ENCODE data around the gene ASCC3.
"Not testable (repeated sequence)": the region's sequence is repeated elsewhere in the genome, so short reads cannot be mapped to it uniquely, and the experiment has no call there.

Gene ASCC3

DNA sequence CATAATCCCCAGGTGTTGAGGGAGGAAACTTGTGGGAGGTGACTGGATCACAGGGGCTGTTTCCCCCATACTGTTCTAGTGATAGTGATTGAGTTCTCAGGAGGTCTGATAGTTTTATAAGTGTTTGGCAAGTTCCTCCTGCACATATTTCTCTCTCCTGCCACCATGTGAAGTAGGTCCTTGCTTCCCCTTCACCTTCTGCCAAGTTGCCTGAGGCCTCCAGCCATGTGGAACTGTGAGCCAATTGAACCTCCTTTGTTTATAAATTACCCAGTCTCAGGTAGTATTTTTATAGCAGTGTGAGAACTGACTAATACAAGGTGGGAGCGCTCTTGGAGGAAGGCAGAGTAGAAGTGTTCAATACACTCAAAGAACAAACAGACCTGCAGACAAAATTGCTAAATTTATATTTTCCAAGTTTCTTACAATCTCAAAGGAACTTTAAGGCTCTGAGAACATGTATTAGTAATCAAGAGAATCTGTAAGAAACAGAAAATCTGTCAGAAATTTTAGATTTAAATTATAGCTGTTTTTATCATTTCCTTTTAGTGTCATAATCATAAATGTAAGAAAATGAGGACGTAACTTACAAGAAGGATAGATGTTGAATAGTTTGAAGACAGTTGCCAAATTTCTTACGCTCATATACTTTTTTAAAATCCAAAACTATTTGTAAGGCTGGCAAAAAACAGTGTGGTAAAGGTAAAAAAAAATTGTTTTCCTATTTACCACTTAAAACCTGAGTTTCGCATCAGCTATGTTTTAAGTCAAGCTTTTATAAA lies 77.7 kb downstream of the ASCC3 start:
- DNase-seq: no peak

GRCh38 chr6:100801036-100801435 lies 80.1 kb downstream of the ASCC3 start:
- DNase-seq: no peak

GRCh38 chr6:100796049-100796823 lies 84.9 kb downstream of the ASCC3 start:
- no peak for DNase-seq

GRCh38 chr6:100790084-100790483 lies 91.0 kb downstream of the ASCC3 start:
- DNase-seq: no peak

DNA sequence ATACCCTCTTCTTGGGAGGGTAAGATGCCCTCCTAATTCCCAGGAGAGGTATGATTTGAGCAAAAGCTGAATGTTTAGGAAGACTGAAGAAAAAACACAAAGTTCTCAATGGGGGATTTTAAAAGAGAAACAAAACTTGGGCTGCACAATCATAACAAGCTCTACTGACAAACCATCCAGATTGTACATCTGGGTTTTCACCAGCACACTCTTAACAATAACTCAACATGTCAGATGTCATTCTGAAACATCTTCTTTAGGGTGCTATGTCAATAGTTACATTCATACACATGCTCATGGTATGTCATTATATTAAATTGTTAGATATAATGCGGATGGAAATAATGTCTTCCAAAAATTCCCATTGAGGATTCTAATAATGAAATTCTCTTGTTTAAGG lies 95.1 kb downstream of the ASCC3 start:
- DNase-seq: no peak

DNA sequence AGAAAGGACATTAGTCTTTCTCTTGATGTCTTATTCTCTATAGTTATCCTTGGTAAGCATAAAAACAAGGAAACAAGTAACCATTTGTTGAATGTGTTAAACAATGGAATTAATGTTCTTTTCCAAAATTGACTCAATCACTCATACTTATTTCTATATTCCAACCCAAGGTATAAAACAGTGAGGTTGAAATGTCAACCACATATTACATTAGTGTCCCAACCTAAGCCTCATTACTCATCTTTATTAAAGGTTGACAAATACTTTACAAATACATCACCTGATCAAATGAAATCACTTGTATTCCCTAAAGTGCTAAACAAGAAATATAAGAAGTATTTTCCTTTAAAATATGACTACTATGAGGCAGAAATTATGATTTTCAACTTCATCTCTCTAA lies 100.5 kb downstream of the ASCC3 start:
- no peak for DNase-seq

DNA sequence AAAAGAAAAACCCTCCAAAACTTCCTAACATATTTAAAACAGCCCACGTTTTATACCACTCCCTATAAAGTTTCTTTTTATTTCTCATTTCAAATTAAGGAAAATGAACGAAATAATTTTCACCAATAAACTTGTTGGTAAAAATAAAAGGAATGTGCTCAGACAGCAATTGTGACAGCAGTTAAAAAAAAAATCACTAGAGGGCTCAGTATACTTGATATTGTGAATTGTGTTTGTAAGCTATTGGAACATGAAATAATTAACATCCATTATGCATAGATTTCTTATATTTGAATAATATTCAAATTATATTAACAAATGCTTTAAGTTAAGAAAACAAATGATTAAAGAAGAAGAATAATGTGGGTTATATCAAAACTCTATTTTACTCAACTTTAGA lies 105.5 kb downstream of the ASCC3 start:
- no peak for DNase-seq

- no peak for DNase-seq
Measured at GRCh38 chr6:100774681-100775080, 106.4 kb downstream of the ASCC3 start.

- DNase-seq: no peak
Measured at GRCh38 chr6:100768816-100769351, 112.2 kb downstream of the ASCC3 start.

DNA sequence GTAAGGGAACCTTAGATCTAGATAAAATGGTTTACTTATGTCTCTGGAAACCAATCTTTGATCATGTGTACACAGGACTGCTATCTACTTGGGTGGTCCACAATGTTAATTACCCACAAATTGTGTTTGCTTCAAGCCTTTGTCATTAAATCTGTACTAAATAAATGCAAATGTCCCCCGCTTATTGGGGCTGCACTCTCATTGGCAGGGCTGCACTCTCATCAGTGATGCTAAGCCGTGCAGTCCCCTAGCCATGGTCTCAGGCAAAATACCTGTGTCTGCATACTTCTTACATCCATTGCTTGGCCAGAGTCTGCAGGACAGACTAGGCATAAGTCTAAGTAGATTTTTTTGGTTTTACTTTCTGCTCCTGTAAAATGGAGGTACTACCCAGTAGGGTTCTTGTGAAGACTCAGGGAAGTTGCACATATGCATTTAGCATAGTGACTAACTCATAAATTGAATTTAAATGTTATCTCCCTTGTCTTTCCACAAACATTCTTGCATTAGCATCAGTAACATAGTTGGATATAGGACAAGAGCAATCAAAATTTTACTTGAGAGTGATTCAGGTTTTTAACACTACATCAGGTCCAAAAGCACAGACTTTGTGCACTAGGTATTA lies 117.4 kb downstream of the ASCC3 start:
- DNase-seq: no peak

- DNase-seq: no peak
Measured at GRCh38 chr6:100761841-100762240, 119.3 kb downstream of the ASCC3 start.

DNA sequence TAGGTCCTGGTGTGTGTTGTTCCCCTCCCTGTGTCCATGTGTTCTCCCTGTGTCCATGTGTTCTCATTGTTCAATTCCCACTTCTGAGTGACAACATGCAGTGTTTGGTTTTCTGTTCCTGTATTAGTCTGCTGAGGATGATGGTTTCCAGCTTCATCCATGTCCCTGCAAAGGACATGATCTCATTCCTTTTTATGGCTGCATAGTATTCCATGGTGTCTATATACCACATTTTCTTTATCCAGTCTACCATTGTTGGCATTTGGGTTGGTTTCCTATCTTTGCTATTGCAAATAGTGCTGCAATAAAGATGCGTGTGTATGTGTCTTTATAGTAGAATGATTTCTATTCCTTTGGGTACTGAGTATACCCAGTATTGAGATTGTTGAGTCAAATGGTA lies 122.7 kb downstream of the ASCC3 start:
- not testable (repeated sequence) for DNase-seq

DNA sequence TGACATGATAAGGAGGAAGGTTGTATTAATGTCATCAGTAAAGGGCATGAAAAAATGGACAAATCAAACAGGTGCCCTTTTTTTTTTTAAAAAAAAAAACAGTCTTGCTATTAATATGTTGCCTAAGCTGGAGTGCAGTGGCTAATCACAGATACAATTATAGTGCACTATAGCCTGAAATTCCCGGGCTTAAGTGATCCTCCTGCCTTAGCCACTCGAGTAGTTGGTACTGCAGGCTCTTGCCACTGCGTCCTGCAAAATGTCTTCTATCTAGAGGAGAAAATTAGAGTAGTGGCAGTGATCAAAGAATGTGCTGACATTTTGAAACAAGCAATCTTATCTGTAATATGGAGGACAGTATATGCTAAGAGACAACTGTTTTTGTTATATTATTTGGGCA lies 127.7 kb downstream of the ASCC3 start:
- no peak for DNase-seq

DNA sequence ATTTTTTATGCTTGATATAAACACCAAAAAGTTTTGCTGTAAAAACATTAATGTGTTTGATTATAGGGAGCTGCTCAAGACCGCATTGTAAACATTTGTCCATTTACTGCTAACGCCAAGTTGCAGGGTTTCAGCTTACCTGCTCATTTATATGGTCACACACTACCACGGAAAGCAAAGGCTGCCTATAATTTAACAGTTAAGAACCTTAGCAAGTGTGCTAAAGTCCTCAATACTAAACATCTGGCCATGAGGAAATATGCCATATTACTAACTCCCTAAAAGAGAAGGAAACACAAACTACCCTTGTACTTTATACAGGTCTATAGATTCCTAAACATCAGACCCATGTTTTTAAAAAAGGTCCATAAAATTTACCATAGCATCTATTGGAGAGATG lies 129.5 kb downstream of the ASCC3 start:
- DNase-seq: no peak

DNA sequence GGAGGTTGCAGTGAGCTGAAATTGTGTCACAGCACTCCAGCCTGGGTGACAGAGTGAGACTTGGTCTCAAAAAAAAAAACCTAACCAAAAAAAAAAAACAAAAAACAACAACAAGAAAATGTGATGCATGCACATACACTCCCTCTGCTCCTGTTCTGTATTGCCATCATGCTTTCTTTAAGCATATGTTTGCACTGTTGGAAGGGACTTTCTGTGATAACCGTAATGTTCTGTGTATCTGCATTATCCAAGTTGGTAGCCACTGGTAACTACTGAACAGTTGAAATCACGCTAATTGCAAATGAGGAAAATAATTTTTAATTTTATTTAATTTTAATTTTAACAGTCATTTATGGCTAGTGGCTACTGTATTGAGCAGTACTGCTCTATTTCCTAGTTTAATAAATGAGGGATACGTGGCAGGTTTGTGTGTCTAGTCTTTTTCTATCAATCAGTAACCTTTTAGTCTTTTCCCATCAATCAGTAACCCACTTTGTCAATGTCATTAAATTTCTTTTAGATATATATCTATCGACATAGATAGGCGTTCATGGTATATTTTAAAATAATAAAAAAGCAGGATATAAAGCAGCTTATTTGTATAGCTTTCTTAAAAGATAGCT lies 135.6 kb downstream of the ASCC3 start:
- DNase-seq: no peak

- no peak for DNase-seq
Measured at GRCh38 chr6:100740439-100740838, 140.7 kb downstream of the ASCC3 start.

DNA sequence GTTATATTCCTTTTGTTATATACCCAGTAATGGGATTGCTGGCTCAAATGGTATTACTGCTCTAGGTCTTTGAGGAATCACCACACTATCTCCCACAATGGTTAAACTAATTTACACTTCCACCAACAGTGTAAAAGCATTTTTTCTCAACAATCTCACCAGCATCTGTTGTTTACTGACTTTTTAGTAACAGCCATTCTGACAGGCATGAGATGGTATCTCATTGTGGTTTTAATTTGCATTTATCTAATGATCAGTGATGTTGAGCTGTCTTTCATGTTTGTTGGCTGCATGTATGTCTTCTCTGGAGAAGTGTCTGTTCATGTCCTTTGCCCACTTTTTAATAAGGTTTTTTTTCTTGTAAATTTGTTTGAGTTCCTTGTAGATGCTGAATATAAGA lies 143.4 kb downstream of the ASCC3 start:
- not testable (repeated sequence) for DNase-seq

GRCh38 chr6:100731411-100731810 lies 149.7 kb downstream of the ASCC3 start:
- DNase-seq: no peak

DNA sequence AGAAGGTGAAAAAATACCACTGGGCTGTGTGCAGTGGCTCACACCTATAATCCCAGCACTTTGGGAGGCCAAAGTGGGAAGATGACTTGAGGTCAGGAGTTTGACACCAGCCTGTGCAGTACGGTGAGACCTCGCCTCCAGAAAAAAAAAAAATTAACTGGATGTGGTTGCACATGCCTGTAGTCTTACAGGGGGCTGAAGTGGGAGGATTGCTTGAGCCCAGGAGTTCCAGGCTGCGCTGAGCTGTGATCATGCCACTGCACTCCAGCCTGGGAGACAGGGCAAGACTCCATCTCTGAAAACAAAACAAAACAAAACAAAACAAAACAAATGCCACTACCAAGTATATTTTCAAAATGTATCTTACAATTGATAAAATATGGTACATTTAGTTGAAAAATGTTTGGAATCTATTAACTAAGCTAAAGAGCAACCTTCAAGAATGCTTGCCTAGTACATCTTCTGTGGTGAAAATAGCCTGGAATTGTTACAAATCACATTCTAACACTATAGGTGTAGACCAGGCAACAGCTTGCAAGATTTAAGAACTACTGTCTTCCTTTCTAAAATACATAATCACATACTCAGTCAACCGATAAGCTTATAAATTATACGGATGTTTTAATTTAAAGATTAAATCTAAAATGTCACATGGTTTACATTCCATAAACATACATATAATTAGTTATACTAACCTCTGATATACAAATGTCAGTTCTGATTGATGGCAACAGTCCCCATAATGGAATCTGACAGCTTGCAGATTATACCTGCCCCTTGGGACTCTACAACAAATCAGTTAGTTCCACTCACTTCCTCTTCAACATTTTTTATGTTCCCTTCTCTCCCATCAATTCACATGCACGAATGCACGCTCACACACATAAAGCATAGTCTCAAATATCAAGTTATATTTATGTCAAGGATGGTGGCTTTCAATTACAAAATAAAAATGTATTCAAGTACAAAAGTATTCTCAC lies 150.8 kb downstream of the ASCC3 start:
- DNase-seq: no peak

GRCh38 chr6:100726666-100727065 lies 154.5 kb downstream of the ASCC3 start:
- no peak for DNase-seq

GRCh38 chr6:100724696-100725095 lies 156.4 kb downstream of the ASCC3 start:
- no peak for DNase-seq

- no peak for DNase-seq
Measured at GRCh38 chr6:100724222-100724621, 156.9 kb downstream of the ASCC3 start.

Measured in CD4-positive, alpha-beta T cell treated with Interleukin-17A for 4 hours (primary cell).